A673 (cell line): ENCODE data around the gene NEK6. TPM values are rescaled to one million over a fixed set of nuclear protein-coding genes. Genes with fewer than 3 reads are reported as not detected.

Experiments used
- BruUV-seq: library from RNA; stranded (reverse); fragments of 400-500 nt; replicated peaks from 2 replicates; lab custom pipeline; 2021; lab: Mats Ljungman, UMichigan
- CTCF ChIA-PET: fragments of 300-600 bp; sonication (Branson Sonifier 250); formaldehyde crosslinking; loops from one replicate; lab custom pipeline; 2022; ENCODE audit warnings: antibody characterized with exemption; lab: Charles Lee
- POLR2A ChIA-PET: fragments of 300-600 bp; sonication (Branson Sonifier 250); formaldehyde crosslinking; loops from one replicate; lab custom pipeline; 2022; ENCODE audit warnings: antibody characterized with exemption; ENCODE audit not compliant: low non-redundant PET; lab: Charles Lee
- DNase-seq: peaks from one replicate; pipeline ENCODE4 v3.0.0-alpha.2; 2015; ENCODE audit warnings: low spot score
- H3K27ac ChIP-seq: fragments of 200-600 bp; sonication (generic); 2 replicates; pipeline ENCODE4 v1.5.1; 2016; ENCODE audit warnings: mixed run types, low read depth, mild to moderate bottlenecking, mixed read lengths, antibody characterized with exemption, low read length; ENCODE audit not compliant: poor library complexity, severe bottlenecking
- H3K27me3 ChIP-seq: fragments of 200-600 bp; sonication (generic); replicated peaks from 2 replicates; pipeline ENCODE4 v1.6.1; 2017; ENCODE audit warnings: mixed run types, low read depth, mild to moderate bottlenecking, mixed read lengths, antibody characterized with exemption, low read length; ENCODE audit not compliant: insufficient read depth, poor library complexity
- H3K36me3 ChIP-seq: fragments of 200-600 bp; sonication (generic); 2 replicates; pipeline ENCODE4 v1.6.1; 2016; ENCODE audit warnings: mixed run types, mild to moderate bottlenecking, mixed read lengths, antibody characterized with exemption, low read length; ENCODE audit not compliant: insufficient read depth, poor library complexity, severe bottlenecking
- H3K4me1 ChIP-seq: fragments of 200-600 bp; sonication (generic); 2 replicates; pipeline ENCODE4 v1.6.1; 2017; ENCODE audit warnings: mixed run types, mild to moderate bottlenecking, mixed read lengths, antibody characterized with exemption, low read length; ENCODE audit not compliant: insufficient read depth, poor library complexity, severe bottlenecking
- H3K4me3 ChIP-seq: fragments of 200-600 bp; sonication (generic); 2 replicates; pipeline ENCODE4 v1.5.1; 2016; ENCODE audit warnings: low read depth, mixed run types, mild to moderate bottlenecking, mixed read lengths, low read length; ENCODE audit not compliant: poor library complexity, severe bottlenecking
- H3K9me3 ChIP-seq: fragments of 200-600 bp; sonication (generic); 2 replicates; pipeline ENCODE4 v1.6.1; 2016; ENCODE audit warnings: mixed run types, low read depth, mild to moderate bottlenecking, mixed read lengths, antibody characterized with exemption, low read length; ENCODE audit not compliant: poor library complexity, severe bottlenecking
- EZH2 ChIP-seq: fragments of 200-600 bp; sonication (generic); IDR thresholded peaks from 2 replicates; pipeline ENCODE4 v1.6.1; 2017; ENCODE audit warnings: borderline replicate concordance, low read depth, mild to moderate bottlenecking, mixed read lengths, antibody characterized with exemption, low read length; ENCODE audit not compliant: poor library complexity, severe bottlenecking
- intact Hi-C: fragments of 100-400 bp; cut with micrococcal nuclease; formaldehyde crosslinking; loops from one replicate; pipeline ENCODE4 v1.10.0; 2022; ENCODE audit not compliant: unreplicated experiment
- total RNA-seq: library from RNA; stranded (reverse); gene quantifications from 2 replicates; pipeline ENCODE4 v1.2.3, GENCODE V29; 2021
- TF ChIP-seq, protein P1 (sequence below): fragments of 300-800, 200-600 bp; sonication (generic); conservative IDR thresholded peaks from 2 replicates; pipeline ENCODE4 v1.5.1; 2017; ENCODE audit warnings: low read depth, mild to moderate bottlenecking, antibody characterized with exemption, low read length, moderate library complexity, mixed read lengths

NEK6 gene
- total RNA-seq, 1 experiment from 2014 or later, result 23.3 TPM

GRCh38 chr9:124215956-124216355, 41.8 kb upstream of the NEK6 start:
- H3K27me3 ChIP-seq, result no peaks in the 10 kb centered on the region
- TF ChIP-seq, protein P1, sequence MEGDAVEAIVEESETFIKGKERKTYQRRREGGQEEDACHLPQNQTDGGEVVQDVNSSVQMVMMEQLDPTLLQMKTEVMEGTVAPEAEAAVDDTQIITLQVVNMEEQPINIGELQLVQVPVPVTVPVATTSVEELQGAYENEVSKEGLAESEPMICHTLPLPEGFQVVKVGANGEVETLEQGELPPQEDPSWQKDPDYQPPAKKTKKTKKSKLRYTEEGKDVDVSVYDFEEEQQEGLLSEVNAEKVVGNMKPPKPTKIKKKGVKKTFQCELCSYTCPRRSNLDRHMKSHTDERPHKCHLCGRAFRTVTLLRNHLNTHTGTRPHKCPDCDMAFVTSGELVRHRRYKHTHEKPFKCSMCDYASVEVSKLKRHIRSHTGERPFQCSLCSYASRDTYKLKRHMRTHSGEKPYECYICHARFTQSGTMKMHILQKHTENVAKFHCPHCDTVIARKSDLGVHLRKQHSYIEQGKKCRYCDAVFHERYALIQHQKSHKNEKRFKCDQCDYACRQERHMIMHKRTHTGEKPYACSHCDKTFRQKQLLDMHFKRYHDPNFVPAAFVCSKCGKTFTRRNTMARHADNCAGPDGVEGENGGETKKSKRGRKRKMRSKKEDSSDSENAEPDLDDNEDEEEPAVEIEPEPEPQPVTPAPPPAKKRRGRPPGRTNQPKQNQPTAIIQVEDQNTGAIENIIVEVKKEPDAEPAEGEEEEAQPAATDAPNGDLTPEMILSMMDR, result no peak
- no peak for TF ChIP-seq EZH2
- intact Hi-C loops, result no loop called here
- ChIA-PET POLR2A (interaction anchor here (0.6 kb wide), 1 partner anchor 12 kb away, joined by 13 read pairs; no protein-coding TSS in a partner anchor), CTCF (no interaction called here)
- no peak for DNase-seq
- no peaks in the 10 kb centered on the region for H3K4me1 ChIP-seq
- BruUV-seq, result no TSS peak
- H3K4me3 ChIP-seq, result no peak overlapping the region
- H3K9me3 ChIP-seq, result no peaks in the 10 kb centered on the region
- H3K27ac ChIP-seq, result no peak overlapping the region
- H3K36me3 ChIP-seq, result no peaks in the 10 kb centered on the region

GRCh38 chr9:124216474-124217176, 41.1 kb upstream of the NEK6 start:
- intact Hi-C loops, result no loop called here
- H3K27me3 ChIP-seq, result no peaks in the 10 kb centered on the region
- no peak overlapping the region for H3K4me3 ChIP-seq
- no TSS peak for BruUV-seq
- H3K36me3 ChIP-seq, result no peaks in the 10 kb centered on the region
- H3K9me3 ChIP-seq, result no peaks in the 10 kb centered on the region
- CTCF ChIA-PET, result no interaction called here
- DNase-seq, result no peak
- no peak for TF ChIP-seq EZH2
- TF ChIP-seq, protein P1, result no peak
- no peak overlapping the region for H3K27ac ChIP-seq
- no peaks in the 10 kb centered on the region for H3K4me1 ChIP-seq
- POLR2A ChIA-PET, result interaction anchor here (0.6 kb wide), 1 partner anchor 11 kb away, joined by 13 read pairs; no protein-coding TSS in a partner anchor

DNA sequence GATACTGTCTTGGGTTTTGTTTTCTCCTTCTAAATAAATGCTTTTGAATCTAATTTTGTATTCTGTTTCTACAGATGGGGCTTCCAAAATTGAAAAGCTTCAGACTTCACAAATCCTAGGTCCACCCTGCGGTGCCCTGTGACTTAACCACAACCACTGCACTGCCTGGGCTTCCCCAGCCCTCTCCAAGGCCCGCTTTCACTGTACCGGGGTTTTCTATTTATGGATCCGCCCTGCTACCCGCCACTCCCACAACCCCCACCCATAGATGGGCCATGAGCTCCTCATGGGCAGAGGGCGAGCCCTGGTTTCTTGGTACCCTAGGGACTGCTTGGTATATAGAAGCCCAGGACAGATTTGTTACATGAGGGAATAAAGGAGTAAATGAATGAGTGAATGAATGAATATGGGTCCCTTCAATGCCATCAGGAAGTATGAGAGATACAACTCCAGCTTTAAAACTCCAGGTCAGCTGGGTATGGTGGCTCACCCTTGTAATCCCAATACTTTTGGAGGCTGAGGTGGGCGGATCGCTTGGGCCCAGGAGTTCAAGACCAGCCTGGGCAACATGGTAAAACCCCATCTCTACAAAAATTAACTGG, 39.8 kb upstream of the NEK6 start:
- Histone ChIP-seq H3K27me3 (no peaks in the 10 kb centered on the region), H3K27ac (no peak overlapping the region), H3K36me3 (no peaks in the 10 kb centered on the region), H3K4me1 (no peaks in the 10 kb centered on the region), H3K4me3 (no peak overlapping the region), H3K9me3 (no peaks in the 10 kb centered on the region)
- no peak for DNase-seq
- TF ChIP-seq, protein P1, result no peak
- no peak for TF ChIP-seq EZH2
- BruUV-seq, result no TSS peak
- CTCF ChIA-PET, result no interaction called here
- intact Hi-C loops, result no loop called here
- POLR2A ChIA-PET, result no interaction called here
